ENCODE measurements around the gene STAM2.
"Not testable (repeated sequence)": the region's sequence is repeated elsewhere in the genome, so short reads cannot be mapped to it uniquely, and the experiment has no call there.

STAM2 gene

GRCh38 chr2:152103271-152103670 lies 72.3 kb downstream of the STAM2 start:
- no peak for DNase-seq

- no peak for DNase-seq
These were observed 74.6 kb downstream of the STAM2 start for GRCh38 chr2:152100961-152101360.

DNA sequence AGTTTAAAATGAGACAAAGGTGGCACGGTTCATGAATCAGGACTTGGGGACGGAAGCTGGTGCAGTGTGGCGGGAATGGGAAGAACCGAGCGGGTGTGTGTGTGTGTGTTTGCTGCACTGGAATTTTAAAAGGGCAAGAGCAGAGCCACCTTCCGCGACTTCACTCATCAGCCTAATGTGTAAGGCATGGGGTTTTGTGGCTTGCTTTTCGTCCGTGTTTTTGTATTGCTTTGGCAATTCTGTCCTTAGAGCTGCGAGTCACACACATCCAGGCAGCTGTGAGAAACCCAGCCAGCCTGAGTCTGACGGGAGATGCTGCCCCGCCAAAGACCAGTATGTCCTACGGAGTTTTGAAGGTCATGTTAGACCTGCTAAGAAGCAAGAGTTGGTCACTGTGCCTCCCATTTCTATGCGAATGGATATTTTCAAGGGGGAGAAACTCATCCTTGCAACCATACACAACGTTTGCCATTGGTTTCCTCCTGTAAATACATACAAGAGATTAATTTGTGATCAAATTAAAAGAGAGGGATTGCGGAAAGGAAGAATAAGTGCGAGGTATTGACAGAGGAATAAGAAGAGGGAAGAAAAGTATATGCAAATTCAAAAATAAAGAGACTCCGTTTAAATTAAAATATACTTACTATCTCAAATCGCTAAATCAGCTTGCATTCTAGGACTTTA lies 76.1 kb downstream of the STAM2 start:
- DNase-seq: peak; percentile 76

- DNase-seq: peak; percentile 73
These were observed 76.8 kb downstream of the STAM2 start, which contains the start of gene CACNB4 for GRCh38 chr2:152098496-152099366. Gene CACNB4 (minus strand): TSS chr2:152099044.

DNA sequence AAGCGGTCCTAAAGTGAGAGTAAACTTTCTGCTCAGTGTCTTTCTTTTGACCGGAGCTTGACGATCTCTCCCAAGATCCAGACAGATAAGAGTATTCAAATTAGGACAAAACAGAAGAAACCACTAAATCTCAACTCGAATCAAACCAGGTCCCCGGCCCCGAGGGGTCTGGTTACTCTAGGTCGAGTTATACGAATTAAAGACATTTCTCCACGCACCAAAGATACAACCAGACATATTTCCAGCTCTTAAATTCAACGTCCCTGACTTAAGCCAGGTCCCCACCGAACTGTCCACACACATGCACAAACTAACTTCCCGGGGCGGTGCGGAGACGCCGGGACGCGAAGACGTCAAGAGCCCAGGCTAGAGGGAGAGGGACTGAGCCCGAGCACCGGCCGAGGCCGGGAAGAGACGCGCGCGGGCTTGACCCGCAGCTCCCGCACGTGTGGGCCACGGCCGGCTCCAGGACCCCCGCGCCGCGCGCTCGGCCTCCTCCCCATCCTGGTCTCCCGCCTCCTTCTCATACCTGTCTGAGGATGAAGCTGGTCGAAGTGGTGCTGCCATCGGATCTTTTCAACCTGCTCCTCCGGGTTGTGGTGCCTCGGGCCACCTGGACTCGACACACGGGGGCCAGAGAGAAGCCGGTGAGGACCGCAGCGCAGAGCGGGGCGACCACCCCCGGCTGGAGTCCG lies 77.6 kb downstream of the STAM2 start:
- peak; percentile 78 for DNase-seq

DNA sequence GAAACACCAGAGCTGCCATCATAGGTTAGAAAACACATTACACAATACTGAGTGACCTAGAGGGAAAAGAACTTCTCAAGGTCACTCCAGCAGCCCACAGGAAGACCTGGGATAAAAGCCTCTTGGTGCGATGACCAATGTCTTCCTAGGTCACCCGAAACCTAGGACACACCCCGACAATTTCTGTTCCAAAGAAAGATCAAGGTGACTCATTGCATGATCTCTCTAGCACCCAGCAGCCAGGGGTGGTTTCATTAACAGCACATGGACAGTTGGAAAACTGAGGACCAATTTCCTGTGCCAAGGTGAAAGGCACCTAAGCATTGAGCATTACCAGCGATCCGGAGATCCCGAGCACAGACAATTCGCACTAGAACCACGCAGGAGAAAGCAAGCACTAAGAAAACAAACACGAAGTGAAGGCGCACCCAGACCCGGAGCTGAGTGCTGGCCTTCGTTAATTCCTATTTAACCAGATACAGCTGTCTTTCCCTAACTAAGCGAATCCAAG lies 78.2 kb downstream of the STAM2 start:
- DNase-seq: no peak

DNA sequence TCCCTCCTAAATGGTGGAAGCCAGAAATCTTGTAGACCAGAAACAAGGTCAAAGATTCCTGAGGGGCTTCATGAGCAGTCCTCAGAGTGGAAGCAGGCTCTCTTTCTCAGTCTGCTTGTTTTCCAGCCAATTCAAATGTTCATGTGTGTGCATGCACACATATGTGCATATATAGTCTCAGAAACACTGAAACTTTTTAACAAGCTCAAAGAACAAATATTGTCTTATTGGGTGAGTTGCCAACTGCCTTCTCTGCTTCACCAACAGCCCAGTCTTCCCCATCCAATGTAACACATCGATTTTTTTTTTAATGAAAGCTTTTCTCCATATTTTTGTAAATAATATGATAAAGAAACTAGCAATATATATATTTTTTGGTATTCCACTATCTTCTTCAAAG lies 80.4 kb downstream of the STAM2 start:
- no peak for DNase-seq

GRCh38 chr2:152094014-152094413 lies 81.5 kb downstream of the STAM2 start:
- DNase-seq: no peak

DNA sequence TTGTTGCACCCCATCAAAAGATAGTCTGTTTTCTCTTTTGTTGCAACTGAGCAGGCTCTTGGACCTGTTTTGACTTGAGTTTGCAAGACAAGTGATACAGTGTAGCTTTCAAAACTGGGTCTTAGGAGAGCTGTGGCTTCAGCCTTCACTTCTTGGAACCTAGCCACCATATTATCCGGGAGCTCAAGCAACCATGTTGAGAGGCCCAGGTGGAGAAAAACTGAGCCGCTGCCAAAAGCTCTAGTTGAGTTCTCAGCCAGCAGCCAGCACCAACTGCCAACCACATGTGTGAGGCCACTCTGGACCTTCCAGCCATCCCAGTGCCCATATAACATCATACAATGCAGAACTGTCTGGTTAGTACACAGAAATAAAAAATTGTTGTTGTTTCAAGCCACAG lies 82.1 kb downstream of the STAM2 start:
- no peak for DNase-seq

DNA sequence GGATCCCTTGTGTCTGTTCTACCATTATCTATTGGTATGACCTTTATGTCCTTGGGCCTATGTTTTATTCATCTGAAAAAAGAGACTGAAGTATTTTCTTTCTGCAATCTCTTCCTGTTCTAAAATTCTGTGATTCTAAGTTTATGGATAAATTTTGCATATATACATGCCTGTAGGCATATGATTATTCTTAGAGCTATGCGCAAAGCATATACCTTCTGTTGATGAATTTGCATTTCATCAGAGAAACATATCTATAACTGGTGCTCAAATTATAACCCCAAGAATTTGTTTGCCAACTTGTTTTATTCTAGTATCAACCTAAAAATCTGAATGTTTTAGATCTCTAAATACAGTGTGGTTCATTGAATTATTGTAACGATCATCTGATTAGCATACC lies 83.5 kb downstream of the STAM2 start:
- no peak for DNase-seq

- not testable (repeated sequence) for DNase-seq
These were observed 84.8 kb downstream of the STAM2 start for GRCh38 chr2:152090726-152091125.

DNA sequence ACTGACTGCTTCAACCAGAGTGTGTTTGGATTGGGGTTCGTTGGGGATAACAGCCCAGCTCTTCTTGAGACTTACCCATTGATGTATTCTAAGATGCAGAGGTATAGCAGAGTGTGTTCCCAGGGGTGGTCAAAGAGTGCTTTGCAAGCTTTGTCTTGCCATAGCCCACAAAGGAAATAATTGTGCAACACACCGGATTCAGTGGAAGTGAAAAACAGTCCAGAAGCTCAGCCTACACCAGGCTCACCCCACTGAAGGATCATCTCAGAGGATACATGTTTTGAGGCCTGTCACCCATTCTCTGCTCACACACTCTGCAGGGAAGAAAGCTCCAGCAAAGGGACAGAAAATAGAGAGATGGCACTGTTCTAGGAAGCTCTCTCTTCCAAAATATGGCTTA lies 86.3 kb downstream of the STAM2 start:
- DNase-seq: no peak

DNA sequence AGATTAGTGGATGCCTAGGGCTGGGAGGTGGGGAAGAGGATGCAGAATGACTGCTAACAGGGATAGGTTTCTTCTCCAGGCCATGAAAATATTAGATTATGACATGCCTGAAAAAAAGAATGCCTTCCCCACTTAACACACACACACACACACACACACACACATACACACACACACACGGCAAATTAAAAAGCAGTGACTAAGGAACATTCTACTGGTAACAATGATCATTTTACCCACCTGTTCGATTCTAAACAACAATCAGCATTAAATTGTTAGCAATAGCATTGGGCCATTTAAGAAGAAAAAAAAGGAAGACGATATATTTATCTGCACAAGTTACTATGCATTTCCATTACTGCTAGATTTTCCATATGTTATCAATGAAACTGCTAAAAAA lies 87.6 kb downstream of the STAM2 start:
- no peak for DNase-seq

- no peak for DNase-seq
These were observed 89.3 kb downstream of the STAM2 start for GRCh38 chr2:152086231-152086630.

- peak; percentile 15 for DNase-seq
These were observed 91.5 kb downstream of the STAM2 start for GRCh38 chr2:152084076-152084475.

DNA sequence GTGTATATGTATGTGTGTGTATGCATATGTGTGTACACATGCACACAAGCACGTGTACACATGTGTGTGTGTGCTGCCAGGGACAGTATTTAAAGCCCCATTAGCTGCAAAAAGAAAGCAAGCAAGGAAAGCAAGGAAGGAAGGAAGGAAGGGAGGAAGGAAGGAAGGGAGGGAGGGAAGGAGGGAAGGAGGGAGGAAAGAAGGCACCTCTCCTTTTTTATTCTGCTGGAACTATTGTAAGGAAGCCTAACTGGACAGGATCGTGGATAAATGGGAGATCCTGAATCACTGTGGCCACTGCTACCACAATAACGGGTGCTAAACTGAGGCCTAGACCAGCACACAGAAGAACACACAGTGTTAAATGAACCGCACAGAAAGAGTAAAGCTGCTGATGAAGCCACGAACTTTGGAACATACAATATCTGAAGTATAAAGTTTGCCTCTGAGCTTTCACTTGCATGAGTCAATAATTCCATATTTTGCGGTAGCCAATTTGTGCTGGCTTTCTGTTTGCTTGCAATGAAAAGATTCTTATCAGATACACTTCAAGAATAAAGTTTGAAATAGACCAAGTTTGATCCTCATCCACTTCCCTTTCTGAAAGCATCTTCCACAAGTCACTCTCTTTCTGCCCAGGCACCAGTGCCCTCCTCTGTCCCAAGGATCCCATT lies 92.2 kb downstream of the STAM2 start:
- DNase-seq: no peak

DNA sequence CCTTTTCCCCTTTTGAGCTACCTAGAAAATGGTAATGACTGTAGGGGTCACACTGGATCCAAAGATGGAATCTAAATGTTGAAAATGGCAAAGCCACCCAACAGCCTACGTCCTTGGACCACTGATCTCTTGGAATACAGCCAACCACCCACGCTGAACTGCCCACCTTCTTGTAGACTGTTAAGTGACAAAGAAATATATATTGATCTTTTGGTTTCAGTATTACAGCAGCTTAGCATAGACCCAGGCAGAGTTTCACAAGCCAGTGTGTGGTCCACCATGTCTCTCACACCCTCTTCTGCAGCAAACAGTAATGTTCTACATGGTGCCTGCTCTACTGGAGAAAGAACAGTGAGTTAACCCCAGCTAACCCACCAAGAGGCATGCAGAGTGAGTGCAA lies 96.9 kb downstream of the STAM2 start:
- DNase-seq: no peak

- DNase-seq: no peak
These were observed 97.5 kb downstream of the STAM2 start for GRCh38 chr2:152078023-152078422.

- no peak for DNase-seq
These were observed 100.0 kb downstream of the STAM2 start for GRCh38 chr2:152075461-152076050.

DNA sequence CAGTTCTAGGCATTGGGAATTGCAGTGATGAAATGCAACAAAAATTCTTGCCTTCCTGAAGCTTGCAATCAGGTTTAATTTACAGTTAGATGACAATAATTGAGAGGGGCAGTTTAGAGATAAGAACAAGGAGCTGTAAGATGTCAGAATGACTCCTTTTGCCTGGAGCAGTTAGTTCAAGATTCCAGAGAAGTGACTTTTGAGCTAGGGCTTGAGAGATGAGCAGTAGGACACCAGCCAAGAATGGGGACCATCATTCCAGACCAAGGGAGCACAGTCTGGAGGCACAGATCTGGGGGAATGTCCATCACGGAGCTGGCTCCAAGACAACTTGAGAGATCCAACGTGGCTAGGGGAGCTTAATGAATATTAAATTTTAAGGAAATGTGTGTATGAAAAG lies 103.6 kb downstream of the STAM2 start:
- no peak for DNase-seq

DNA sequence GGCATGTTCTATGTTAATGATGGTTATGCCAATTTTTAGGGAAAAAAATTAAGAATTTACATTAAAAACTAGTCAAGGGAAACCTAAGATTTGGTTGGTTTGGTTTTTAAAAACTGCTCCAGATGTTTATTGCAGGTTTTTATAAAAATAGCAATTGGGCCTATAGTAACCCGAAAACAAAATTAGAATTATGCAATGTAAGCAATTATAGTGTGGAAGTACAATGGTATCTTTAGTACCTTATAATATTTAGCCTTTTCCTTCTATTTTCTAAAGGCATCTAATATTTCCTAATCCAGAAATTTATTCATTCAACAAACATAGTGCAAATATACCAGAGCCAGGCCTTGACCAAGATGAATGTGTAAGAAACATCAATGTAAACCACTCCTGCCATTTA lies 104.0 kb downstream of the STAM2 start:
- no peak for DNase-seq

DNA sequence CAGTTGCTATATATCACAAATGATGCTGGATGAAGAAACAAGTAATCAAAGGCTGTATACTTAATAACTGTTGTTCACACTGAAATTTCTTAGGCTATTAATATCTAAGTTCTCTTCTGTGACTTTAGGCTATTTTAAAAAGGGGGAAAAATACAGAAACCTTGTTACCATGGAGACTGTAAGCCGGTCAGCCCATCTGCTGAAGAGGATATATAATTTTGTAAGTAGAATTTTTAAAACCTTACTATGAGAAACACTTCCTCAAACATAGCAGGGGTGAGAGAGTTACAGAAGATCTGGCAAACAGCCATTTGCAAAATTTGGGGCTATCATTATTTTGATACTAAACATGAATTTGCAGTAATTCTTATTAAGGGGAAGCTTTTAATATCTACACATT lies 104.5 kb downstream of the STAM2 start:
- no peak for DNase-seq

- no peak for DNase-seq
These were observed 107.3 kb downstream of the STAM2 start for GRCh38 chr2:152068226-152068625.
